ENCODE data around the gene CMSS1. TPM values are rescaled to one million over a fixed set of nuclear protein-coding genes. Genes with fewer than 3 reads are reported as not detected.

The CMSS1 gene
- total and polyA plus RNA-seq, 8 donors: 2.7 to 33.3 (median 22.1) TPM

DNA sequence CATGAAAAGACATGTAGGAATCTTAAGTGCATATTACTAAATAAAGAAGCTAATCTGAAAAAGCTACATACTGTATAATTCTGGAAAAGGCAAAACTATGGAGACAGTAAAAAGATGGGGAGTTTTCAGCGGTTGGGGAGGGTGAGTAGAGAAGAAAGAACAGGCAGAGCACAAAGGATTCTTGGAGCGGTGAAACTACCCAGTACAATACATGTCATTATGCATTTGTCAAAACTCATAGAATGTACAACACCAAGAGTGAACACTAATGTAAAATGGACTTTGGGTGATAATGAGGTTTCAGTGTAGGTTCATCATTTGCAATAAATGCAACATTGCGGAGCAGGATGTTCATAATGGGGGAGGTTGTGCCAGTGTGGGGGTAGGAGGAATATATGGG, 45.5 kb upstream of the CMSS1 start:
- H3K27ac ChIP-seq: no peak overlapping the region
- H3K36me3 ChIP-seq: no peaks in the 10 kb centered on the region
- TF ChIP-seq POLR2A (IDR thresholded peaks at IDR 0.05): no peak
- TF ChIP-seq EP300 (IDR thresholded peaks at IDR 0.05): no peak
- TF ChIP-seq, protein P1, sequence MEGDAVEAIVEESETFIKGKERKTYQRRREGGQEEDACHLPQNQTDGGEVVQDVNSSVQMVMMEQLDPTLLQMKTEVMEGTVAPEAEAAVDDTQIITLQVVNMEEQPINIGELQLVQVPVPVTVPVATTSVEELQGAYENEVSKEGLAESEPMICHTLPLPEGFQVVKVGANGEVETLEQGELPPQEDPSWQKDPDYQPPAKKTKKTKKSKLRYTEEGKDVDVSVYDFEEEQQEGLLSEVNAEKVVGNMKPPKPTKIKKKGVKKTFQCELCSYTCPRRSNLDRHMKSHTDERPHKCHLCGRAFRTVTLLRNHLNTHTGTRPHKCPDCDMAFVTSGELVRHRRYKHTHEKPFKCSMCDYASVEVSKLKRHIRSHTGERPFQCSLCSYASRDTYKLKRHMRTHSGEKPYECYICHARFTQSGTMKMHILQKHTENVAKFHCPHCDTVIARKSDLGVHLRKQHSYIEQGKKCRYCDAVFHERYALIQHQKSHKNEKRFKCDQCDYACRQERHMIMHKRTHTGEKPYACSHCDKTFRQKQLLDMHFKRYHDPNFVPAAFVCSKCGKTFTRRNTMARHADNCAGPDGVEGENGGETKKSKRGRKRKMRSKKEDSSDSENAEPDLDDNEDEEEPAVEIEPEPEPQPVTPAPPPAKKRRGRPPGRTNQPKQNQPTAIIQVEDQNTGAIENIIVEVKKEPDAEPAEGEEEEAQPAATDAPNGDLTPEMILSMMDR (IDR thresholded peaks at IDR 0.05): no peak
- no peak for TF ChIP-seq POLR2AphosphoS5 (IDR thresholded peaks at IDR 0.05)
- 83 to 93% (median 92%) methylated on average over 3 of the region's 3 CpGs for WGBS, 5 donors
- no peaks in the 10 kb centered on the region for H3K9me3 ChIP-seq
- intact Hi-C loops (cut with DNase I; ENCODE audit: low total_unique reads): no loop called here
- no peaks in the 10 kb centered on the region for H3K27me3 ChIP-seq
- no peaks in the 10 kb centered on the region for H3K4me1 ChIP-seq
- H3K4me3 ChIP-seq: no peak overlapping the region
- no peak for DNase-seq

DNA sequence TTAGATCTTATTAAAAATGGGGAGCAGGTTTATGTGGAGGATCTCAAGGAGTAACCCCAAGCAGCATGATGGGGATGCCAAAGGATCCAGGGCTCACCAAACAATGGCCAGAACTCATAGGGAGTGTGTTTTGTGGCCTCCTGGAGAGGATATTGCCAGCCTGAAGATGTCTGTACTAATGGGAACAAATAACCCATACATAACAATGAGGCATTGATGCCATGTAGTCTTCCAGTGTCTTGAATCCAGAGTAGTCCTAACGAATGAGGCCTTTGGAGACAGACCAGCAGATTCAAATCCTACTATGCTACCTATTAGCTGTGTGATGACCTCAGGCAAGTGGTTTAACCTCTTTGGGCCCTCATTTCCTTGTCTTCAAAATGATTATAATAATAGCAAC, 45.0 kb upstream of the CMSS1 start:
- Histone ChIP-seq H3K4me1 (no peaks in the 10 kb centered on the region), H3K36me3 (no peaks in the 10 kb centered on the region), H3K9me3 (no peaks in the 10 kb centered on the region), H3K27me3 (no peaks in the 10 kb centered on the region), H3K27ac (no peak overlapping the region), H3K4me3 (no peak overlapping the region)
- TF ChIP-seq, protein P1 (IDR thresholded peaks at IDR 0.05): no peak
- no peak for TF ChIP-seq EP300 (IDR thresholded peaks at IDR 0.05)
- TF ChIP-seq POLR2AphosphoS5 (IDR thresholded peaks at IDR 0.05): no peak
- no peak for TF ChIP-seq POLR2A (IDR thresholded peaks at IDR 0.05)
- DNase-seq: no peak
- 58 to 80% (median 74%) methylated on average over 1 of the region's 1 CpG for WGBS, 5 donors
- intact Hi-C loops (cut with DNase I; ENCODE audit: low total_unique reads): no loop called here

DNA sequence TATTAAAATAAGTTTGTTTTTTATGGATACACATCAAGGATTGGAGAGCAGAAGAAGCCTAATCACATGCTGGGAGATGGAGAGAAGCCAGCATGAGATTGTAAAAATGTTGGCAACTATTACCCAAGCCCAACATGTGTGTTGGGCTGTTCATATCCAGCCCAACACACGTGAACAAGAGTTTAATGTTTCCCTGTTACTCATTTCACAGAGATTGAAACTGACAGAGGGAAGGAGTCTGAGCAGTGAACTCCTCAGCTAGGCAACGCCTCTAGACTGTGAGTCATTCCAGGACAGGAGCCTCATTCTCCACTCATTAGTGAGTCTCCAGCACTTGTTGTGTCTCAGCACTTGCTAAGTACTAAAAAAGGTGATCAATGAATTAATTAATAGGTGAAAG, 43.2 kb upstream of the CMSS1 start:
- Histone ChIP-seq H3K9me3 (no peaks in the 10 kb centered on the region), H3K27me3 (peaks cover 0 to 2% (median 0%) of the 10 kb centered on the region in 3 donors), H3K4me1 (no peaks in the 10 kb centered on the region), H3K36me3 (no peaks in the 10 kb centered on the region), H3K27ac (no peak overlapping the region), H3K4me3 (no peak overlapping the region)
- WGBS, 5 donors: 35 to 45% (median 42%) methylated on average over 2 of the region's 2 CpGs
- TF ChIP-seq POLR2A (IDR thresholded peaks at IDR 0.05): no peak
- no peak for TF ChIP-seq EP300 (IDR thresholded peaks at IDR 0.05)
- intact Hi-C loops (cut with DNase I; ENCODE audit: low total_unique reads): no loop called here
- no peak for DNase-seq

DNA sequence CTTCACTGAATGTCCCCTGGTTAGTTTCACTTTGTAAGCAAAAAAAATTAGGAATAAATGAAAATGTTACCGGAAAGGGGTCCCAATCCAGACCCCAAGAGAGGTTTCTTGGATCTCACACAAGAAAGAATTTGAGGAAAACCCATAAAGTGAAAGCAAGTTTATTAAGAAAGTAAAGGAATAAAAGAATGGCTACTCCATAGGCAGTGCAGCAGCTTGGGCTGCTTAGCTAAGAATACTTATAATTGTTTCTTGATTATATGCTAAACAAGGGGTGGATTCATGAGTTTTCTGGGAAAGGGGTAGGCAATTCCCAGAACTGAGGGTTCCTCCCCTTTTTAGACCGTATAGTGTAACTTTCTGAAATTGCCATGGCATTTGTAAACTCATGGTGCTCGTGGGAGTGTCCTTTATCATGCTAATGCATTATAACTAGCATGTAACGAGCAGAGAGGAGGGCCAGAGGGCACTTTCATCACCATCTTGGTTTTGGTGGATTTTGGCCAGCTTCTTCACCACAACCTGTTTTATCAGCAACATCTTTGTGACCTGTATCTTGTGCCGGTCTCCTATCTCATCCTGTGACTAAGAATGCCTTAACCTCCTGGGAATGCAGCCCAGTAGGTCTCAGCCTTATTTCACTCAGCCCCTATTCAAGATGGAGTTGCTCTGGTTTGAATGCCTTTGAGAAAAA, 41.0 kb upstream of the CMSS1 start:
- no peak for DNase-seq
- H3K4me1 ChIP-seq: no peaks in the 10 kb centered on the region
- WGBS, 5 donors: 52 to 66% (median 62%) methylated on average over 5 of the region's 5 CpGs
- intact Hi-C loops (cut with DNase I; ENCODE audit: low total_unique reads): no loop called here
- no peak overlapping the region for H3K4me3 ChIP-seq
- H3K27me3 ChIP-seq: peaks cover 0 to 5% (median 0%) of the 10 kb centered on the region in 3 donors
- no peaks in the 10 kb centered on the region for H3K9me3 ChIP-seq
- no peaks in the 10 kb centered on the region for H3K36me3 ChIP-seq
- TF ChIP-seq POLR2AphosphoS5 (IDR thresholded peaks at IDR 0.05) (no peak), EP300 (IDR thresholded peaks at IDR 0.05) (no peak), POLR2A (IDR thresholded peaks at IDR 0.05) (no peak)
- TF ChIP-seq, protein P1 (IDR thresholded peaks at IDR 0.05): no peak
- H3K27ac ChIP-seq: no peak overlapping the region

DNA sequence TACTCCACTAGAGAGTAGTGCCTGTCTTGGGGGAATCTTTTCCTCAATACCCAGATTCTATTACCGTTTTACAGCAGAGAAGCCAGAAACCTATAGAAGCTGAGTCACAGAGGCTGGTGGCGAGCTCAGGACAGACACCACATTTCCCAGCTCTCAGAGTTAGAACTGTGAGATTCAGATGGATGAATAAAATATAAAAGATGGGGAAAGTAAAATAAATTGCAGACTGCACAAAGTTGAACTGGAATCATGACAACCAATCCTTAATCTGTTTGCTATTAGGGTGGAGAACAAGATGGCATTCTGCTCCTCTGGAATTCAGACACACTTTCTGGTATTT, 40.5 kb upstream of the CMSS1 start:
- TF ChIP-seq POLR2AphosphoS5 (IDR thresholded peaks at IDR 0.05) (no peak), POLR2A (IDR thresholded peaks at IDR 0.05) (no peak), EP300 (IDR thresholded peaks at IDR 0.05) (no peak)
- TF ChIP-seq, protein P1 (IDR thresholded peaks at IDR 0.05): no peak
- peaks cover 0 to 6% (median 0%) of the 10 kb centered on the region in 3 donors for H3K27me3 ChIP-seq
- no peaks in the 10 kb centered on the region for H3K9me3 ChIP-seq
- 74 to 85% (median 80%) methylated on average over 2 of the region's 2 CpGs for WGBS, 5 donors
- no peak overlapping the region for H3K27ac ChIP-seq
- H3K36me3 ChIP-seq: no peaks in the 10 kb centered on the region
- no peak overlapping the region for H3K4me3 ChIP-seq
- intact Hi-C loops (cut with DNase I; ENCODE audit: low total_unique reads): no loop called here
- H3K4me1 ChIP-seq: no peaks in the 10 kb centered on the region
- no peak for DNase-seq
